Head of caudate nucleus (tissue), 42 donors: ENCODE data around the gene FLT3.
A peak's percentile ranks its signal among the peaks of the same experiment; 100 is the strongest.
"Not testable (repeated sequence)": the region's sequence is repeated elsewhere in the genome, so short reads cannot be mapped to it uniquely, and the experiment has no call there.

ENCODE experiments used
- DNase-seq, 42 donors: peaks; one replicate each; pipeline versions ENCODE4 v3.0.0 to v3.0.0-alpha.2; 2020 to 2021; ENCODE audit warnings: mixed read lengths in 7 of 42
- intact Hi-C: fragments of 100-400 bp; cut with DNase I; formaldehyde crosslinking; loops from one replicate; pipeline ENCODE4 v1.15.0; 2022

FLT3 gene

DNA sequence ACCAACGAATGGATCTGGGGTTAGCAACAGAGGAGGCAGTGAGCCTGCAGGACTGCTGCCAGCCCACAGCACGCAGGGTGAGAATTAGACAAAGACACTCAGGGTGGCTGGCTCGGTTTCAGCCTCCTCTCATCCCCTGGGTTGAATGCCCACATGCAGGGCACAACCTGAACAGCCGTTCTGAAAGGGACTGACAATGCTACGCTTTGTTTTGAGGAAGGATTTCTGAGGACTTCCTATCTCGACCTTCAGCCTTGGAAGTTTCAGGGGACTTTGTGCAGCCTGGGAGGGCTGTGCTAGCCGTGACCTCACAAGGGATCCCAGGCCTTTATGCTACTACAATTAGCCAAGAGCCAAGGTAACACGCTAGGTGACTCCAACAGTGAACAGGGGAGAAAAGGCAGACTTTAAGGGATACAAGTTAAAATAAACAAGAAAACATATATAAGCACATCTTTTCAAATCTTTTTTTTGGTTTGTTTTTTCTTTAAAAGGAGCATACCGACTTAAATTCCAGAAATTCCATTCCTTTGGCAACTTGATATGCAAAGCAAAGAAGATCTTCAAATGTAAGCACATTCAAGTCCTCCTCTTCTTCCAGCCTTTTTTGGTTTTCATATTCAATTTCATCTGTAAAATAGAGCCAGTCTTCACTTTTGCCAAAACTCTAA is 77.4 kb downstream of the FLT3 start:
- intact Hi-C loops = no loop called here
- peak in 2 of 42 donors; percentile 1 to 3 for DNase-seq

GRCh38 chr13:28014301-28014700 is 86.1 kb downstream of the FLT3 start:
- DNase-seq = no peak
- intact Hi-C loops = no loop called here

- intact Hi-C loops = no loop called here
Measured at GRCh38 chr13:28013482-28013881, 86.9 kb downstream of the FLT3 start.

GRCh38 chr13:28012896-28013295 is 87.5 kb downstream of the FLT3 start:
- intact Hi-C loops = no loop called here
- DNase-seq = no peak

More at GRCh38 chr13:28013482-28013881, 86.9 kb downstream of the FLT3 start:
- DNase-seq = no peak

DNA sequence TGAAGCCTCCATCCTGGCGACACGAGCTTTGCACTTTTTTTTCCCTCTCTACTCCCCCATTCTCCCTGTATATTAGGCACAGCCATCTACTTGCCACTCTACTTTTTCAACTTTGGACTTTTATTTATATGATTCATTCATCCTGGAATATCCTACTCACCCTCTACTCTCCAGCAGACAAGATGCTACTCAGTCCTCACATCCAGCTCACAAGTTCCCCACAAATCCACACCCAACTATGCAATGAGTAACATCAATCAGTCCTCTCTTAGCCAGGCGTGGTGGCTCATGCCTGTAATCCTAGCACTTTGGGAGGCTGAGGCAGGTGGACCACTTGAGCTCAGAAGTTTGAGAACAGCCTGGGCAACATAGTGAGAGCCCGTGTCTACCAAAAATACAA is 88.0 kb downstream of the FLT3 start:
- intact Hi-C loops = no loop called here
- DNase-seq = no peak

- intact Hi-C loops = no loop called here
- no peak for DNase-seq
Measured at GRCh38 chr13:28010046-28010445, 90.3 kb downstream of the FLT3 start.

DNA sequence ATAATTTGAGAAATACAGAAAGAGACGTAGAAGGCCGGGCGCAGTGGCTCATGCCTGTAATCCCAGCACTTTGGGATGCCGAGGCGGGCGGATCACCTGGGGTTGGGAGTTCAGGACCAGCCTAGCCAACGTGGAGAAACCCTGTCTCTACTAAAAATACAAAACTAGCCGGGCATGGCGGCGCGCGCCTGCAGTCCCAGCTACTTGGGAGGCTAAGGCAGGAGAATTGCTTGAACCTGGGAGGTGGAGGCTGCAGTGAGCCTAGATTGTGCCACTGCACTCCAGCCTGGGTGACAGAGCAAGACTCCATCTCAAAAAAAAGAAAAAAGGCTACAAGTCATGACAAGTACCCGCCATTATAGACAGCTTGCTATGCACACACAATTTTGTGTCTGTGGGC is 95.4 kb downstream of the FLT3 start:
- DNase-seq, intact Hi-C loops: not testable (repeated sequence)

GRCh38 chr13:28002886-28003698 is 97.3 kb downstream of the FLT3 start:
- intact Hi-C loops = no loop called here
- no peak for DNase-seq

DNA sequence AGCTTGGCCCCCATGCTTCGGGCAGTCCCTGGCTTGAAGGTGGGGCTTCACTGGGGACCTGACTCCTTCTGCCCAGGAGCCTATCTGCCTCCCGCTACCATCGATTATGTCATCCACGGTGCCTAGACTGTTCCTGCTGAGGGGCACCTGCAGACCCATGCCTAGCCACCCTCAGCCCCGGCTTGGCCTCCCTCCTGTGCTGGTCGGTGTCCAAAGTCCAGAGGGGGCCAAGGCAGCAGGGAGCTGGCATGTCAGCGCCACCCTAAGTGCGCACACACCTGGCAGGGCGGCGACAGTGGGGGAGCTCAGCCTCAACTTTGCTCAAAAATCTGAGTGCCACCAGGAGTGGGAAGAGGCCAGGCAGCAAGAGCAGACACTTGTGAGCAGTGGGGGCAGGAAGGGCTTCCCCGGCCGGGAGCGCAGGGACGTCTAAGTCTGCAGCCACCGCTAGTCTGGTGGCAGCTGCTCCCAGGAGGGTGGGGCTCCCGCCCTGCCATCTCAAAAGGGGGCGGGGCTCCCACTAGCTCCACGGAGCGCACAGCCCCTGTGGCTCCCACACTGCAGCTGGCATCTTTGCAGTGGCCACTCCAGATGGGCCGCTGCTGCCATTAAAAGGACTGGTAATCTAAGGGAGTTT is 98.4 kb downstream of the FLT3 start:
- DNase-seq = no peak
- intact Hi-C loops = no loop called here

DNA sequence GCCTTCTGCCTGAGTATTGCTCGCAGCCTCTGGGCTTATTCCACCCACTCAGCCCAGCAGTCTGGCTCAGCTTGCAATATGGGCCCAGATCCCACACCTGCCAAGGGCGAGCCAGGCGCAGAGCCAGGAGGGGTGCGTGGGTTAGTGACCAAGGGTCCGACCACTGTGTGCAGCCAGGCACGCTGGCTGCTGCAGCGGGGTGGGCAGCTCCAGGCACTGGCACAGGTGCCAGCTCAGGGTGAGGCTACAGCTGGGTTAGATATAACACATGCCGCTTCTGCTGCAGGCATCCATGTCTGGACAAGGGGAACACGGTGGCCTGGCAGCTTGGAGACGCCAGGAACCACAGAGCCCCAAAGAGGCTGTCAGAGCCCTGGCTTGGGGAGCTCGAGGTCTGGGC is 99.3 kb downstream of the FLT3 start:
- intact Hi-C loops = no loop called here
- no peak for DNase-seq

DNA sequence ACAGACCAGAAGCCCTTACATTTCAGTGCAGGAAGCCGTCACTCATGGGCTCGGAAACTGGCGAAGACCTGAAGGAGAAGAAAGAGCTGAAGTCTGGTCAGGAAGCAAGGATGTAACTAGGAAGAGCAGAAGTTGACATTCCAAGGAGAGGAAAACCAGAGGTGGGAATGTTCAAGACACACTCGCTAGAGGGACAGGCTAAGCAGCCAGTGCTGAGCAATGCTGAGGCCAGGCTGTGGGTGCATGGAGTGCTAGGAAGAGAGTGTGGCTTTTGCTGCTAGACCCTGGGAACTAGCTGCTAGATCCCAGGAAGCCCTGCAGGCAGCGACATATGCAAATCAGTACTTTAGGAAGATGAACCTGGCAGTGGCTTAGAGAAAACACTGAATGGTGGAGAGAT is 99.8 kb downstream of the FLT3 start:
- DNase-seq = no peak
- intact Hi-C loops = no loop called here

- intact Hi-C loops = no loop called here
- DNase-seq = peak in 9 of 42 donors; percentile 4 to 43 (median 10)
Measured at GRCh38 chr13:27997904-27998522, 102.4 kb downstream of the FLT3 start.

- intact Hi-C loops = no loop called here
- no peak for DNase-seq
Measured at GRCh38 chr13:27991881-27992280, 108.5 kb downstream of the FLT3 start.

GRCh38 chr13:27988520-27988919 is 111.9 kb downstream of the FLT3 start, which contains the start of gene URAD:
Gene URAD, minus strand, starts transcription at chr13:27988693. Its CDS starts 56 bp downstream, at chr13:27988637.
- intact Hi-C loops = loop anchor here (5.0 kb wide), 2 partner anchors 156 to 626 kb away; no protein-coding TSS in a partner anchor
- no peak for DNase-seq

- intact Hi-C loops = loop anchor here (5.0 kb wide), 2 partner anchors 153 to 623 kb away; no protein-coding TSS in a partner anchor
- DNase-seq = no peak
Measured at GRCh38 chr13:27985600-27985999, 114.8 kb downstream of the FLT3 start.

DNA sequence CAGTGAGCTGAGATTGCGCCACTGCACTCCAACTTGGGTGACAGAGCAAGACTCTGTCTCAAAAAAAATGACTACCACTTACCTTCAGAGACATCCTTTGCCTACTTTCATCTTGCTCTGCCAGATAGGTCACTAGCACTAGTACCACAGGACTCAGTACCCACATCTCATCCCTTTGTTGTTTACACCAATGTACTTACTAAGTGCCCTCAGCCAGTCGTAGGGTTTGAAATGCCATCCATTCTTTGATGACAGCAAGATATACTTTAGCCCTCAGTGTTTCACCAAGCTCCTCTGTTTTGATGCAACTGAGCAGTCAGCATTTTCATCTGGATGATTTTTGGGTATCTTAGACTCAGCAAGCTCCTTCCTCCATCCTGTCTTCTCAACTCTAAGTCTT is 118.0 kb downstream of the FLT3 start:
- intact Hi-C loops = no loop called here
- DNase-seq = no peak

DNA sequence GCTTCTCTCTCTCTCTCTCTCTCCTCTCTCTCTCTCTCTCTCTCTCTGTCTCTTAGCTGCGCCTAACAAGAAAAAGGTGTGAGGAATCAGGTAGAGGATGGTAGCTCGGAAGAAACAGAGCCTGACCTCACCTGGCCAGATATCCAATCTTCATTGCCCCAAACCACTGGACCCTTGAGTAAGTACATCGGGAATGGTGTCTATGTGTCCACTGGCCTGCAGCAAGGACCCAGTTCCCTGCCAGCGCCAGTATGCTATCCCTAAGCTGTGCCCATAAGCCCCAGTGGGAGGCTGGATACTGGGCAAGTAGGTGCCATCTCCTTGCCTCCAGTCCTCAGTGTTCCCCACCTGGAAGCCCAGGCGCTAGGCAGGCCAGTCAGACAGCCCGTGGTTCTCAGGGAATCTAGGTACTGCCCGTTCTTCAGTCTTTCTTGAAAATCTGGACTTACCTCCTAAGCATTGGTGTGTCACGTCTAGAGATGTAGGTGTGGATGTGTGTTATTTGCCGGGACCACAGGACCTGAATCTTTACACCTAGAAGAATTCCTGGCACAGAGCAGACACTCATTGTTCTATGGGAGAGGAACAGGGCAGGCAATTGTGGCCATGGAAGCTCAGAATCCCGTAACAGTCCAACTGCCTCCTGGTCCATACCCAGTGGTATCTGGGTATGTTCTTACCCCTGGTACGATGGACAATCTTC is 119.2 kb downstream of the FLT3 start:
- peak in 1 of 42 donors; percentile 13 for DNase-seq
- intact Hi-C loops = no loop called here

- DNase-seq = peak in 1 of 42 donors; percentile 29
- intact Hi-C loops = no loop called here
Measured at GRCh38 chr13:27980280-27980998, 119.9 kb downstream of the FLT3 start.
